H1 (cell line): Measurements from ENCODE around the gene SLC25A5. TPM values are rescaled to one million over a fixed set of nuclear protein-coding genes. Genes with fewer than 3 reads are reported as not detected.

Experiments used
- CTCF ChIA-PET: fragments of 300-600 bp; sonication (Branson Sonifier 250); formaldehyde crosslinking; loops from one replicate; lab custom pipeline; 2021; ENCODE audit not compliant: partially characterized antibody; lab: Charles Lee
- POLR2A ChIA-PET: fragments of 300-600 bp; sonication (Branson Sonifier 250); formaldehyde crosslinking; loops from one replicate; lab custom pipeline; 2021; ENCODE audit warnings: inconsistent platforms; ENCODE audit not compliant: partially characterized antibody; lab: Charles Lee
- DNase-seq, 2 experiments: peaks; one replicate each; pipeline versions ENCODE4 v3.0.0 to v3.0.0-alpha.2; 2010 to 2022; ENCODE audit warnings: low spot score in 2 of 2, low read depth in 1 of 2, mixed read lengths in 1 of 2
- FAIRE-seq: peaks from 2 replicates; lab custom pipeline; 2011; peaks lifted over from hg19 to GRCh38; lab: Jason Lieb, UNC
- H2AFZ ChIP-seq: 2 replicates; pipeline ENCODE4 v1.8.1; 2012; ENCODE audit warnings: low read length, inconsistent platforms
- H2AK5ac ChIP-seq: 2 replicates; pipeline ENCODE4 v1.6.1; 2013; ENCODE audit warnings: low read depth, low read length
- H2BK120ac ChIP-seq: replicated peaks from 2 replicates; pipeline ENCODE3; 2013; ENCODE audit warnings: low read depth, low read length, inconsistent platforms
- H2BK12ac ChIP-seq: 2 replicates; pipeline ENCODE4 v1.6.1; 2013; ENCODE audit warnings: low read depth, low read length
- H2BK15ac ChIP-seq: 2 replicates; pipeline ENCODE4 v1.6.1; 2013; ENCODE audit warnings: low read length
- H2BK20ac ChIP-seq: 2 replicates; pipeline ENCODE4 v1.6.1; 2013; ENCODE audit warnings: low read length
- H2BK5ac ChIP-seq: 2 replicates; pipeline ENCODE4 v1.6.1; 2013; ENCODE audit warnings: low read depth, low read length
- H3K14ac ChIP-seq: 2 replicates; pipeline ENCODE4 v1.6.1; 2013; ENCODE audit warnings: inconsistent platforms; ENCODE audit not compliant: insufficient read length
- H3K18ac ChIP-seq: 2 replicates; pipeline ENCODE4 v1.6.1; 2013; ENCODE audit warnings: low read length; ENCODE audit errors: extremely low read depth
- H3K23ac ChIP-seq: 2 replicates; pipeline ENCODE4 v1.6.1; 2013; ENCODE audit warnings: inconsistent platforms; ENCODE audit not compliant: insufficient read length
- H3K23me2 ChIP-seq: 2 replicates; pipeline ENCODE4 v1.6.1; 2013; ENCODE audit warnings: low read depth, low read length
- H3K27ac ChIP-seq: 2 replicates; pipeline ENCODE4 v1.6.1; 2011; ENCODE audit warnings: low read depth, low read length, inconsistent platforms
- H3K27me3 ChIP-seq, 4 experiments: replicated peaks in 1 of 4; 1 replicate in 1 of 4; 2 replicates in 3 of 4; pipeline versions ENCODE4 v1.6.1 to v1.8.1; 2011 to 2013; ENCODE audit warnings: low read length in 3 of 4, mild to moderate bottlenecking in 3 of 4, inconsistent platforms in 2 of 4, mixed read lengths in 2 of 4, moderate library complexity in 1 of 4; ENCODE audit not compliant: control insufficient read depth in 3 of 4, insufficient read depth in 3 of 4; ENCODE audit errors: extremely low read depth in 1 of 4
- H3K36me3 ChIP-seq, 4 experiments: 2 replicates each; pipeline versions ENCODE4 v1.6.1 to v1.8.1; 2011 to 2013; ENCODE audit warnings: mild to moderate bottlenecking in 4 of 4, low read length in 3 of 4, moderate library complexity in 2 of 4, control low read depth in 1 of 4, inconsistent platforms in 1 of 4; ENCODE audit not compliant: insufficient read depth in 4 of 4, control insufficient read depth in 2 of 4
- H3K4ac ChIP-seq: replicated peaks from 2 replicates; pipeline ENCODE3; 2013; ENCODE audit warnings: low read length, low read depth, mixed read lengths, inconsistent platforms; ENCODE audit not compliant: insufficient read length
- H3K4me1 ChIP-seq, 4 experiments: replicated peaks in 1 of 4; 1 replicate in 1 of 4; 2 replicates in 3 of 4; pipeline versions ENCODE4 v1.6.1 to v1.8.1; 2011 to 2013; ENCODE audit warnings: low read length in 3 of 4, inconsistent platforms in 2 of 4, mixed read lengths in 1 of 4; ENCODE audit not compliant: insufficient read depth in 4 of 4, control insufficient read depth in 3 of 4
- H3K4me2 ChIP-seq, 2 experiments: 2 replicates each; pipeline versions ENCODE4 v1.6.1 to v1.8.1; 2011 to 2013; ENCODE audit warnings: low read depth in 2 of 2, low read length in 2 of 2, control low read depth in 1 of 2, inconsistent platforms in 1 of 2, mild to moderate bottlenecking in 1 of 2; ENCODE audit not compliant: insufficient read depth in 1 of 2
- H3K4me3 ChIP-seq, 4 experiments: fragments of 200-600, 300-600 bp in 1 of 4; sonication (generic), shearing (Covaris generic), sonication (Bioruptor Twin) in 1 of 4; 2 replicates each; pipeline versions ENCODE4 v1.5.1 to v1.8.1; 2011 to 2016; ENCODE audit warnings: low read length in 4 of 4, low read depth in 3 of 4, control low read depth in 2 of 4, inconsistent platforms in 2 of 4, mild to moderate bottlenecking in 2 of 4, mixed read lengths in 1 of 4, moderate library complexity in 1 of 4; ENCODE audit not compliant: insufficient read depth in 2 of 4; ENCODE audit errors: extremely low read depth in 1 of 4
- H3K56ac ChIP-seq: replicated peaks from 2 replicates; pipeline ENCODE3; 2013; ENCODE audit warnings: low read depth, mild to moderate bottlenecking, mixed read lengths, low read length, inconsistent platforms; ENCODE audit not compliant: insufficient read length
- H3K79me1 ChIP-seq: 2 replicates; pipeline ENCODE4 v1.6.1; 2013; ENCODE audit warnings: low read depth, low read length, control low read depth
- H3K79me2 ChIP-seq, 2 experiments: 2 replicates each; pipeline versions ENCODE4 v1.6.1 to v1.8.1; 2012 to 2013; ENCODE audit warnings: low read length in 2 of 2, mild to moderate bottlenecking in 2 of 2, inconsistent platforms in 1 of 2; ENCODE audit not compliant: insufficient read depth in 2 of 2, control insufficient read depth in 1 of 2
- H3K9ac ChIP-seq, 4 experiments: replicated peaks in 1 of 4; 1 replicate in 1 of 4; 2 replicates in 3 of 4; pipeline versions ENCODE4 v1.6.1 to v1.8.1; 2011 to 2013; ENCODE audit warnings: low read depth in 3 of 4, low read length in 3 of 4, control low read depth in 2 of 4, mild to moderate bottlenecking in 2 of 4, moderate library complexity in 2 of 4, inconsistent platforms in 1 of 4; ENCODE audit errors: extremely low read depth in 1 of 4
- H3K9me3 ChIP-seq, 2 experiments: 2 replicates each; pipeline versions ENCODE4 v1.6.1 to v1.8.1; 2012 to 2013; ENCODE audit warnings: mild to moderate bottlenecking in 2 of 2, moderate library complexity in 2 of 2, control low read depth in 1 of 2, inconsistent platforms in 1 of 2, low read depth in 1 of 2, low read length in 1 of 2, mixed read lengths in 1 of 2; ENCODE audit not compliant: insufficient read depth in 2 of 2
- H4K20me1 ChIP-seq, 2 experiments: replicated peaks in 1 of 2; 2 replicates each; pipeline versions ENCODE3 to v1.8.1; 2011 to 2013; ENCODE audit warnings: inconsistent platforms in 2 of 2, low read length in 2 of 2, mild to moderate bottlenecking in 1 of 2; ENCODE audit not compliant: insufficient read depth in 2 of 2, control insufficient read depth in 1 of 2
- H4K5ac ChIP-seq: 2 replicates; pipeline ENCODE4 v1.6.1; 2013; ENCODE audit warnings: low read length, low read depth, mixed read lengths, inconsistent platforms; ENCODE audit not compliant: insufficient read length
- H4K8ac ChIP-seq: 2 replicates; pipeline ENCODE4 v1.8.0; 2013; ENCODE audit warnings: mild to moderate bottlenecking, moderate library complexity, low read length, inconsistent platforms; ENCODE audit not compliant: insufficient read depth; ENCODE audit errors: extremely low read depth
- H4K91ac ChIP-seq: replicated peaks from 2 replicates; pipeline ENCODE3; 2013; ENCODE audit warnings: low read length, mixed read lengths, inconsistent platforms; ENCODE audit not compliant: insufficient read length
- BACH1 ChIP-seq: IDR thresholded peaks from 2 replicates; pipeline ENCODE4 v1.6.1; 2012; ENCODE audit warnings: low read length, improper control_type of control experiment
- CBX8 ChIP-seq: fragments of 300-800, 300-1000 bp; sonication (generic); IDR thresholded peaks from 2 replicates; pipeline ENCODE4 v1.7.1; 2016; ENCODE audit warnings: low read depth, low read length, borderline replicate concordance
- JUND ChIP-seq: IDR thresholded peaks from 2 replicates; pipeline ENCODE4 v1.6.1; 2011; ENCODE audit warnings: mild to moderate bottlenecking, improper control_type of control experiment, low read length
- SP2 ChIP-seq: IDR thresholded peaks from 2 replicates; pipeline ENCODE4 v1.6.1; 2012; ENCODE audit warnings: mild to moderate bottlenecking, low read length, inconsistent platforms
- TCF12 ChIP-seq: IDR thresholded peaks from 2 replicates; pipeline ENCODE4 v1.6.1; 2011; ENCODE audit warnings: low read depth, mild to moderate bottlenecking, low read length
- YY1 ChIP-seq: IDR thresholded peaks from 2 replicates; pipeline ENCODE4 v1.6.1; 2011; ENCODE audit warnings: low read depth, mild to moderate bottlenecking, low read length
- WGBS, 2 experiments: shearing (Covaris generic) in 1 of 2; methylation state at CpG; one replicate each; pipeline versions ENCODE4 v1.1.6 to v1.1.7; 2013 to 2015; ENCODE audit warnings: low lambda C conversion rate in 2 of 2, mixed read lengths in 2 of 2, inconsistent platforms in 1 of 2, low coverage in 1 of 2, missing lambda C conversion rate in 1 of 2; ENCODE audit not compliant: insufficient replicate concordance in 2 of 2, insufficient coverage in 1 of 2, insufficient read length in 1 of 2; ENCODE audit errors: extremely low coverage in 1 of 2, missing lambda C conversion rate in 1 of 2; 5-methylcytosine and 5-hydroxymethylcytosine counted together
- polyA plus RNA-seq, 7 experiments: library from polyadenylated mRNA; depleted of rRNA in 3 of 7; stranded (reverse) in 5 of 7; unstranded in 2 of 7; fragments of >200 nt in 5 of 7; fragments of 200-250 nt in 2 of 7; gene quantifications; 1 replicate in 5 of 7; 2 replicates in 1 of 7; 4 replicates in 1 of 7; pipeline versions ENCODE4 v1.2.1 to v1.2.3, GENCODE V29; 2011 to 2013; ENCODE audit warnings: missing spikeins in 2 of 7, mixed read lengths in 2 of 7
- total RNA-seq: library from RNA; stranded (reverse); fragmentation: NEBNext Ultra II Directional; extraction: Animal tissue kit (Norgen Biotek cat#: 25700); gene quantifications from 2 replicates; pipeline ENCODE4 v1.2.1, GENCODE V29; 2021

SLC25A5 gene
- total and polyA plus RNA-seq, 2 of the 8 experiments (the other 6 are each of a cell fraction or from before 2014, with no cell fraction given), result 512 to 727 TPM

DNA sequence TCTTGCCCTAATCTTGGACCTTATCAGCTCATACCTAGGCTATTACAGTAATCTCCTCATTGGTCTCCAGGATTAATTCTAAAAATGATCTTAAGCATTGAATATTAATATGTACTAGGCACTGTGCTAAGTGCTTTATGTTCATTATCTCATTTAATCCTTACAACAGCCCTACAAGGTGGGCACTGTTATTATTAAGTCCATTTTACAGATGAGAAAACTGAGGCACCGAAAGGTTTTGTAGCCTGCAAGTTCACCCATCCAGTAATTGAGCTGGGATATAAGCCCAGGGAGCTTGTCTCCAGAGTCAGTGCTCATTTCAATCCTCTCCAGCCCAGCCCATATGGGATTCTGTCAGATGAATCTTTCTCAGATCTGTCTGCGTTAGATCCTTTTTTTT lies 48.3 kb upstream of the SLC25A5 start:
- Histone ChIP-seq H2AK5ac (no peak overlapping the region), H3K27me3 (no peaks in the 10 kb centered on the region), H3K27ac (no peak overlapping the region), H3K9ac (no peak overlapping the region), H3K56ac (no peak overlapping the region), H4K5ac (no peak overlapping the region), H2BK20ac (no peak overlapping the region), H2BK12ac (no peak overlapping the region), H4K91ac (no peak overlapping the region), H3K9me3 (no peaks in the 10 kb centered on the region), H3K79me2 (no peaks in the 10 kb centered on the region), H3K36me3 (no peaks in the 10 kb centered on the region; a peak in 1 of 8 replicates), H3K4me2 (no peak overlapping the region), H4K8ac (no peak overlapping the region), H2BK5ac (no peak overlapping the region), H2AFZ (no peak overlapping the region), H3K23ac (no peak overlapping the region), H3K4me3 (no peak overlapping the region), H3K79me1 (no peaks in the 10 kb centered on the region; the same call in 1 of the 2 replicates), H3K4me1 (no peaks in the 10 kb centered on the region; a peak in 2 of 7 replicates), H2BK120ac (no peak overlapping the region), H3K18ac (no peak overlapping the region), H3K23me2 (no peaks in the 10 kb centered on the region), H2BK15ac (no peak overlapping the region), H3K14ac (no peak overlapping the region), H3K4ac (no peak overlapping the region), H4K20me1 (no peaks in the 10 kb centered on the region)
- DNase-seq, result no peak
- TF ChIP-seq YY1 (no peak), TCF12 (no peak), CBX8 (no peak), BACH1 (no peak), SP2 (no peak), JUND (no peak)
- no peak for FAIRE-seq
- WGBS, 2 experiments, result 100% methylated on average over 1 of the region's 2 CpGs; no CpG with 5 or more reads in 1 of the 2 experiments
- CTCF ChIA-PET, result interaction anchor here (1.0 kb wide), 1 partner anchor 56 kb away, joined by 3 read pairs; no protein-coding TSS in a partner anchor
- POLR2A ChIA-PET, result no interaction called here
